ENCODE data around the gene ANKFN1.

ANKFN1 gene

DNA sequence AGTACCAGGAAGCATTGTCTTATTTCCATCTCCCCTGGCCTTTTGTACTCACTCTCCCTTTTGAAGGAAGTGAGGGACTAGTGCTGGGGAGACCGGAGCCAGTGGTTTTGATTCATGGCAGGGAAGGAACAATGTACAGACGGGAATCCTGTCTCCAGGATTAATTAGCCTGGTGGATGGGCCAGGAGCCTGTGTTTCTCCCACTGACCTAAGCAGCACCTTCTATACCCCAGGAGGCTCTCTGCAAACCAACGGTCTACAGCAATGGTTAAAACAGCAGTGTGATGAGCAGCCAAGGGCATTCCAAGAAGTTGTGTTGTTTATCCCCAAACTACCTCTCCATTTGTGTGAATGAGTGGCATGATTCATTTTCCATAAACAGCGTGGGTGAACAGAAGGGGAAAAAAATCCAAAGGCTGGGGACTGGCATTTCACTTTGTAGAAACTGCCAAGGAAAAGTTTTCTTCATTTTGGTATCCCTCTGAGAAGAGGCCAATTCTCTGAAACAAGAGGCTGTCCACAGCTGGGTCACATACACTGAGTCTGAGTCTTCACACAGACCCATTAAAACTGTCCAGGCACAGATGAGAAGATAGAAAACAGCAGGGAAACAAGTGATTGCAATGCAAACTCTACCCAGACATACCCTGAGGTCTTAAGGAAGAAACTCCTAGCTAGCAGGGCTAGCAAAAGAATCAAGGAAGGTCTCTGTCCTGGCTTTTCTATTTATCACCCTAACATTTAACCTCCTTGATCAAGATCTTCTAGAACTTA is 18.1 kb downstream of the ANKFN1 start:
- no peak for DNase-seq (ENCODE audit: low read depth)
- no peak overlapping the region for H3K4me3 ChIP-seq (replicated peaks; ENCODE audit: low read depth, low read length)
- TF ChIP-seq, protein P1, sequence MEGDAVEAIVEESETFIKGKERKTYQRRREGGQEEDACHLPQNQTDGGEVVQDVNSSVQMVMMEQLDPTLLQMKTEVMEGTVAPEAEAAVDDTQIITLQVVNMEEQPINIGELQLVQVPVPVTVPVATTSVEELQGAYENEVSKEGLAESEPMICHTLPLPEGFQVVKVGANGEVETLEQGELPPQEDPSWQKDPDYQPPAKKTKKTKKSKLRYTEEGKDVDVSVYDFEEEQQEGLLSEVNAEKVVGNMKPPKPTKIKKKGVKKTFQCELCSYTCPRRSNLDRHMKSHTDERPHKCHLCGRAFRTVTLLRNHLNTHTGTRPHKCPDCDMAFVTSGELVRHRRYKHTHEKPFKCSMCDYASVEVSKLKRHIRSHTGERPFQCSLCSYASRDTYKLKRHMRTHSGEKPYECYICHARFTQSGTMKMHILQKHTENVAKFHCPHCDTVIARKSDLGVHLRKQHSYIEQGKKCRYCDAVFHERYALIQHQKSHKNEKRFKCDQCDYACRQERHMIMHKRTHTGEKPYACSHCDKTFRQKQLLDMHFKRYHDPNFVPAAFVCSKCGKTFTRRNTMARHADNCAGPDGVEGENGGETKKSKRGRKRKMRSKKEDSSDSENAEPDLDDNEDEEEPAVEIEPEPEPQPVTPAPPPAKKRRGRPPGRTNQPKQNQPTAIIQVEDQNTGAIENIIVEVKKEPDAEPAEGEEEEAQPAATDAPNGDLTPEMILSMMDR (IDR thresholded peaks at IDR 0.05; ENCODE audit: low read length, missing control alignments): no peak

DNA sequence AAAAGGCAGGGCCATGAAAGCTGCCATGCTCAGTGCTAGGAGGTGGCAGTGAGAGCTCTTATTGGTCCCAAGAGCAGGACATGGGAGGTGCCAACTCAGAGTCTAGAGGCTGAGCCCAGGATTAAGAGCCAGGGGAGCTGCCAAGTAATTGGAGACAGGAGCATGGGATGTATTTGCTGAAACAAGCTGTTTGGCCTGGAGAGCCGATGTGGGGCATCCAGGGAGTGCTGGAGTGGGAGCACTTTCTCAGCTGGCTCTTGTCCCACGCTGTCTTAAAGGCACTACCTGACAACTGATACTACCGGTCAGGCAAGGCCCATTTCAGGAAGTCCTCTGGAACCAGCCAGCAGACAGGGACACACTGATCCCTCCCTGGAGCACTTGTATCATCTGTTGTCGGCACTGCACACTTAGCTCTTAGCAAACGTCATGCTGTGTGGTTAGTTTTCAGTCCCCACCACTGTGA is 19.3 kb downstream of the ANKFN1 start:
- TF ChIP-seq, protein P1 (IDR thresholded peaks at IDR 0.05; ENCODE audit: low read length, missing control alignments): no peak
- H3K4me3 ChIP-seq (replicated peaks; ENCODE audit: low read depth, low read length): no peak overlapping the region
- DNase-seq (ENCODE audit: low read depth): no peak

DNA sequence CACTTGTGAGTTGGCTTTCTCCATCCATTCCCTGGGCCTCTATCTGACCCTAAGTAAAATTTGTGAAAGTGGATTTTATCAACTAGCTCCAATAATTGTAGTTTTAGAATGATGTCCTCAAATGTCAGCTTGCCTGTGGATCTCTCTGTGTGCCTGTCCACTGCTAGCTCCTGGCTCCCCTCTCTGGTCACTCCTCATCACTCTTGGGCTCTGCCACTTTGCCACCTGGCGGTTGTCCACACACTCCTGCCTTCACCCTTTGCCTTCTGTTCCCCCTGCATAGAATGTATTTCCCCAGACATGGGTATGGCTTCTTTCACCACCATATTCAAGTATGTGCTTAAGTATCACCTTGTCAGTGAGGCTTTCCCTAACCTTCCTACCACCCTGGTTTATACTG is 19.8 kb downstream of the ANKFN1 start:
- TF ChIP-seq, protein P1 (IDR thresholded peaks at IDR 0.05; ENCODE audit: low read length, missing control alignments): no peak
- no peak overlapping the region for H3K4me3 ChIP-seq (replicated peaks; ENCODE audit: low read depth, low read length)
- no peak for DNase-seq (ENCODE audit: low read depth)

DNA sequence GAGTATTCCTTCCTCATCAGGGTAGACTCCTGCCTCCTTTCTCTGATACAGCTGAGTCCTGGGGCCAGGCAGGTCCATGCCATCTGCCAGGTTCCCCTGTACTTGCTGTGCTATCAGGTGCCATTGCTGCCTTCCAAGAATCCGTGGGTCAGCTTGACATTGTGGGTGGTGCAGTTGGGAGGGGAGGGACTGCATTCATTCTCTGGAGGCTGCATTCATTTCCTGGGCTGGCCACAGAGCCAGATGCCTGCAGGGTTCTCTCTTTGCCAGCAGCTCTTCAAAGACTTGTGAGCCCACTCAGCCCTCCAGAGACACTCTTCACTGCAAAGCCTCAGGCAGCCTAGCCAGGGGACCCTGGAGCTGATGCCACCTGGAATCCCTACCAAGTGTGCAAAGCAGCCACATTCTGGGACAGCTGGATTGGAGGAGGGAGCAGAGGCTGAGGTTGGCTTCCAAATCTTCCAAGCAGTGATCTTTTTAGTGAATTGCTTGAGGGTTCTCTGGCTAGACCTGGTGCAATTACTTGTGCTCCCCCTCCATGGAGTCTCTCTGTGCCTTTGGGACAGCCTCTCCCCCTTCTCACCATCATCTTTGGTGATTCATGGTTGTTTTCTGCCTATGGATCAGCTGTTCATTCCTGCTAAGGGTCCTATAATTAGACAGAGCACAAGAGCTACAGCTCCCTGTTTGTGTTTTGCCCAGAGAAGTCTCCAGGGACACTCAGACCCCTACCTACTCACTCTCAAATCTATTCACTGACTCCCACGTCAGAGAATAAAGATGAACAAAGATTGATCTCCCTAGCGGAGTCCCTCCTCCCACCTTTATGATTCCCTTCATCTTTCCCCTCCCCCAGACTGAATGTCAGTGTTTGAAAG is 20.9 kb downstream of the ANKFN1 start:
- TF ChIP-seq, protein P1 (IDR thresholded peaks at IDR 0.05; ENCODE audit: low read length, missing control alignments): no peak
- H3K4me3 ChIP-seq (replicated peaks; ENCODE audit: low read depth, low read length): no peak overlapping the region
- DNase-seq (ENCODE audit: low read depth): no peak

DNA sequence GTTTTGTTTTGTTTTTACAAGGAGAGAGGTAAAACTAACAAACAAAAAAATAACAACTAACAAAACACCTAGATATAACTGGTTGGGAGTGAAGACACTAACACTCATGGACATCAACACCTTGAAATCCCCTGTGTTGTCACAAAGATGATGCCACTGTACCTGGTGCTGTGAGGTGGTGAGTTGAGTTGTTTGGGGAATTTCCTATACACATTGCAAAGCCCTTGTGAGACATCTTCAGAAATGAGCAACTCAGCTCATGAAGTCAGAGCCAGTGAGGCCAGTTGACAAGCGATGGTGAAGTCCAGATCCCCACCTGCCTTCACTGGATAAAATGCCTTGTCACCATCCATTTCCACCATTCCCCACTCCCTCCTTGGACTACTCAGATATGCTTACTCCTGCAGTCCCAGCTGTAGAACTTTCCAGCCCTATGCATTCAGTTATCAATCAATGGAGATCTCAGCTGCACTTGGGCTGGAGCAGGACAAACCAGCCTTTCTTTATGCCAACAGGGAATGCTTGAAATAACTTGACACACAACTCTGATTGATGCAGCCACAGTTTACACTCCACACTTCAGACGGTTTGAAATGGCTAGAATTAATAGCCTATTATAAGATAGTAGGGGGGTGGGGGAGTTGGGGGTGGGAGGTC is 22.2 kb downstream of the ANKFN1 start:
- TF ChIP-seq, protein P1 (IDR thresholded peaks at IDR 0.05; ENCODE audit: low read length, missing control alignments): no peak
- no peak overlapping the region for H3K4me3 ChIP-seq (replicated peaks; ENCODE audit: low read depth, low read length)
- DNase-seq (ENCODE audit: low read depth): no peak

DNA sequence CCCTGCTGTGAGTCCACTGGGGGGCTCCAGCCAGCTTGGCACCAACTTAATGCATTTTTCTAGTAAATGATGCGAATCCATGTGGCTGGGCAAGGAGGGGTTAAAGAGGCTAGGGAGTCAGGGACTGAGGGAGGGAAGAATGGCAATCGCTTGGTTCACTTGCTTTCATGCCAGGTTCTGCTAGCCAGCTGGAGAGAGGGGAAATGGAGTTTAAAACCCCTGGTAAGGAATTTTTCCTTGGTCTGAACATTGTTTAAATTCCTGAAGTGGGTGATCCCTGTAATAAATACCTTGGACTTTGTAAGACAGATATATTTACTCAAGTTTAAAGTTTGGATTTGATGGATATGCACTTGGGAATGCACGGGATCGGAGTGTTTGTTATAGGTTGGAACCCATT is 22.8 kb downstream of the ANKFN1 start:
- TF ChIP-seq, protein P1 (IDR thresholded peaks at IDR 0.05; ENCODE audit: low read length, missing control alignments): no peak
- DNase-seq (ENCODE audit: low read depth): peak; percentile 12
- no peak overlapping the region for H3K4me3 ChIP-seq (replicated peaks; ENCODE audit: low read depth, low read length)

Data from fibroblast of pulmonary artery (primary cell).